ENCODE data around the gene ITGA7.

ITGA7 gene

GRCh38 chr12:55734595-55734994 is 26.9 kb upstream of the ITGA7 start:
- no peak for DNase-seq

- no peak for DNase-seq
Observed at GRCh38 chr12:55733858-55734257, 26.2 kb upstream of the ITGA7 start.

- no peak for DNase-seq
Observed at GRCh38 chr12:55733021-55733555, 25.4 kb upstream of the ITGA7 start.

- no peak for DNase-seq
Observed at GRCh38 chr12:55732288-55732687, 24.6 kb upstream of the ITGA7 start.

- peak; percentile 81 for DNase-seq
Observed at GRCh38 chr12:55729819-55730818, 22.4 kb upstream of the ITGA7 start.

GRCh38 chr12:55728939-55729818 is 21.5 kb upstream of the ITGA7 start, which contains the start of gene CD63:
TSS of gene CD63 (minus strand) at chr12:55729009. CDS start at chr12:55728341, 668 bp downstream.
- peak; percentile 94 for DNase-seq

- DNase-seq = peak; percentile 89
Observed at GRCh38 chr12:55728186-55728938, 20.7 kb upstream of the ITGA7 start.

GRCh38 chr12:55727643-55728185 is 20.0 kb upstream of the ITGA7 start:
- DNase-seq = no peak

GRCh38 chr12:55726971-55727370 is 19.3 kb upstream of the ITGA7 start:
- DNase-seq = no peak

- DNase-seq = no peak
Observed at GRCh38 chr12:55725556-55725955, 17.9 kb upstream of the ITGA7 start.

GRCh38 chr12:55724940-55725309 is 17.2 kb upstream of the ITGA7 start:
- no peak for DNase-seq

- peak; percentile 64 for DNase-seq
Observed at GRCh38 chr12:55724226-55724939, 16.7 kb upstream of the ITGA7 start.

- DNase-seq = no peak
Observed at GRCh38 chr12:55723516-55724225, 16.0 kb upstream of the ITGA7 start.

- no peak for DNase-seq
Observed at GRCh38 chr12:55722948-55723347, 15.2 kb upstream of the ITGA7 start.

GRCh38 chr12:55721601-55722213 is 14.0 kb upstream of the ITGA7 start:
- DNase-seq = no peak

- peak; percentile 60 for DNase-seq
Observed at GRCh38 chr12:55720894-55721444, 13.3 kb upstream of the ITGA7 start.

GRCh38 chr12:55720071-55720564 is 12.4 kb upstream of the ITGA7 start, which contains the start of gene RDH5:
TSS of gene RDH5 (plus strand) at chr12:55720393. CDS start at chr12:55721185, 792 bp downstream.
- DNase-seq = peak; percentile 66

GRCh38 chr12:55719371-55719770 is 11.7 kb upstream of the ITGA7 start:
- no peak for DNase-seq

GRCh38 chr12:55718624-55719275 is 11.0 kb upstream of the ITGA7 start:
- peak; percentile 55 for DNase-seq
